ENCODE results near the gene H6PD. TPM values are rescaled to one million over a fixed set of nuclear protein-coding genes. Genes with fewer than 3 reads are reported as not detected.

H6PD gene, protein sequence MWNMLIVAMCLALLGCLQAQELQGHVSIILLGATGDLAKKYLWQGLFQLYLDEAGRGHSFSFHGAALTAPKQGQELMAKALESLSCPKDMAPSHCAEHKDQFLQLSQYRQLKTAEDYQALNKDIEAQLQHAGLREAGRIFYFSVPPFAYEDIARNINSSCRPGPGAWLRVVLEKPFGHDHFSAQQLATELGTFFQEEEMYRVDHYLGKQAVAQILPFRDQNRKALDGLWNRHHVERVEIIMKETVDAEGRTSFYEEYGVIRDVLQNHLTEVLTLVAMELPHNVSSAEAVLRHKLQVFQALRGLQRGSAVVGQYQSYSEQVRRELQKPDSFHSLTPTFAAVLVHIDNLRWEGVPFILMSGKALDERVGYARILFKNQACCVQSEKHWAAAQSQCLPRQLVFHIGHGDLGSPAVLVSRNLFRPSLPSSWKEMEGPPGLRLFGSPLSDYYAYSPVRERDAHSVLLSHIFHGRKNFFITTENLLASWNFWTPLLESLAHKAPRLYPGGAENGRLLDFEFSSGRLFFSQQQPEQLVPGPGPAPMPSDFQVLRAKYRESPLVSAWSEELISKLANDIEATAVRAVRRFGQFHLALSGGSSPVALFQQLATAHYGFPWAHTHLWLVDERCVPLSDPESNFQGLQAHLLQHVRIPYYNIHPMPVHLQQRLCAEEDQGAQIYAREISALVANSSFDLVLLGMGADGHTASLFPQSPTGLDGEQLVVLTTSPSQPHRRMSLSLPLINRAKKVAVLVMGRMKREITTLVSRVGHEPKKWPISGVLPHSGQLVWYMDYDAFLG
- 37.0 to 41.4 TPM (median 38.9 TPM) in 3 replicates for total RNA-seq
- long read RNA-seq, full-length matches to known transcripts = 3 of 29 reads
- long read RNA-seq, partial matches to known transcripts = 13 of 29 reads
- long read RNA-seq, other reads (novel, unspliced or antisense) = 13 of 29 reads

DNA sequence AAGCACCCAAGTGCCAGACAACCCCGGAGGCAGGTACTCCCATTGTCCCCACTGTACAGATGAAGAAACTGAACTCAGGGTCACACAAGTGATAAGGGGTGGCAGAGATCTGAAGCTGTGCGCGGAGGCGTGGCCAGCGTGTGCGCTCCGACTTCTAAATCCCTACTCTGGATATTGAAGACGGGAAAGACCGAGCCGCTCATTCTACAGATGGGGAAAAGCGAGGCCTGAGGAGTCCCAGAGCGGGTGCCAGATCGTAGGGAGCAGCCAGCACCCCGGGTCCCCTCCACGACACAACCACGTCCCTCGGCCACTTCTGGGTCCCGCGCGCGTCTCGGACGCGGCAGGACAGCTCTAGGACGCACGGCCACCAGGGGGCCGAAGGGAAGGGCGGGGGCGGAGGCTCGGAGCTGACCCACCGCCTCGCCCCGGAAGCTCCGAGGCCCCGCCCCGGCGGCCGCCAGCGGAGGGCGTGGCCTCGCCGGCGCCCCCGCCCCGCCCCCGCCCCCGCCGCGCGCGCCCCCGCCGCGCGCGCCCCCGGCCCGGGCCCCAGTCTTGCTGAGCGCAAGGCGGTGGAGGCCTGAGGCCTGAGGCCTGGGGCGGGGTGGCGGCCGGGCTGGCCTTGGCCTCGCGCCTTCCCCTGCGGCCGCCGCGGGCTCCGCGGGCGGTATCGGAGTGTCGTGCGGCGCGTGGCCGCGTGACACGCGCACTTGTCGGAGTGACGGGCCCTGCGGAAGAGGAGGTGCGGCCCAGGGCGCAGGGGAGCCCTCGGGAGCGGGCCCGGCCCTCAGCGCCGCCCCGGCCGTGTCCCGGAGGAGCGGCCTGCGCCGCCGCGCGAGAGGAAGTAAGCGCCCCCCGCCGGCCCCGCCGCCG, at the start of gene H6PD:
H6PD (plus strand) TSS at position 552 of the 873 bp plus-strand sequence. CDS start 10,161 bp downstream, outside the sequence.
- Mint-ChIP-seq H3K4me3 (ENCODE audit: unreplicated experiment) (peak within 1 kb of the TSS; percentile 86), H3K4me1 (ENCODE audit: low read depth) (peaks cover 44% of the 10 kb centered on the region), H3K27ac (ENCODE audit: unreplicated experiment) (peak within 1 kb of the TSS; percentile 85), H3K36me3 (ENCODE audit: low read depth) (no peaks in the 10 kb centered on the region), H3K9me3 (ENCODE audit: low read depth) (no peaks in the 10 kb centered on the region), H3K27me3 (ENCODE audit: low read depth) (no peaks in the 10 kb centered on the region)
- no peak for DNase-seq (ENCODE audit: low spot score)
- TF ChIP-seq, protein P1, sequence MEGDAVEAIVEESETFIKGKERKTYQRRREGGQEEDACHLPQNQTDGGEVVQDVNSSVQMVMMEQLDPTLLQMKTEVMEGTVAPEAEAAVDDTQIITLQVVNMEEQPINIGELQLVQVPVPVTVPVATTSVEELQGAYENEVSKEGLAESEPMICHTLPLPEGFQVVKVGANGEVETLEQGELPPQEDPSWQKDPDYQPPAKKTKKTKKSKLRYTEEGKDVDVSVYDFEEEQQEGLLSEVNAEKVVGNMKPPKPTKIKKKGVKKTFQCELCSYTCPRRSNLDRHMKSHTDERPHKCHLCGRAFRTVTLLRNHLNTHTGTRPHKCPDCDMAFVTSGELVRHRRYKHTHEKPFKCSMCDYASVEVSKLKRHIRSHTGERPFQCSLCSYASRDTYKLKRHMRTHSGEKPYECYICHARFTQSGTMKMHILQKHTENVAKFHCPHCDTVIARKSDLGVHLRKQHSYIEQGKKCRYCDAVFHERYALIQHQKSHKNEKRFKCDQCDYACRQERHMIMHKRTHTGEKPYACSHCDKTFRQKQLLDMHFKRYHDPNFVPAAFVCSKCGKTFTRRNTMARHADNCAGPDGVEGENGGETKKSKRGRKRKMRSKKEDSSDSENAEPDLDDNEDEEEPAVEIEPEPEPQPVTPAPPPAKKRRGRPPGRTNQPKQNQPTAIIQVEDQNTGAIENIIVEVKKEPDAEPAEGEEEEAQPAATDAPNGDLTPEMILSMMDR (IDR thresholded peaks at IDR 0.05) = peak; percentile 83

DNA sequence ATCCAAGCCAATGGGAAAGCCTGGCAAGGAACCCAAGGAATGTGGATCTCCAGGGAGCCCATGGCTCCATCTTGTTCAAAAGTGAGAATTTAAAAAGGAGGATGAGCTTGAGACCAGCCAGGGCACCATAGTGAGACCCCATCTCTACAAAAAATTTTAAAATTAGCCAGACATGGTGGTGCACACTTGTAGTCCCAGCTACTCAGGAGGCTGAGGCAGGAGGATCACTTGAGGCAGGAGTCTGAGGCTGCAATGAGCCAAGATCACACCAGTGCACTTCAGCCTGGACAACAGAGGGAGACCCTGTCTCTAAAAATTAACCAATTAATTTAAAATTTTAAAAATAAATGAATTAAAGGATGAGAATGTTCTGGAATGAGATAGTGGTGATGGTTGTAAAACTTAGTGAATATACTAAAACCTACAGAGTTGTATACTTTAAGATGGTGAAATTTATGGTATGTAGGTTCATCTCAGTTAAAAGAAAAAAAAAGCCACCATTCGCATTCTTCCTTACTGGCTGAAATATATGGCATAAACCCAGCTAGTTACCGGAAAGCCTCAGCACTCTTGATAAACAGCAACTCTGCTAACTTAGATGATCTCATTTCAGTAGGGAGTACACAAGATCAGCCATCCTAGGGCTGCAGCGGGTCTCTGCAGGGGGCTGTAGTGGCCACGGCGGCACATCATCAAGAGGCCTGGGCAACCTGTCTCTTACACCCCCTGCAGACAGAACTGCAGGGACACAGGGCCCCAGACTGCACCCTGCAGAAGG, 48.3 kb upstream of the H6PD start:
- H3K9me3 Mint-ChIP-seq (ENCODE audit: low read depth) = no peaks in the 10 kb centered on the region
- H3K27ac Mint-ChIP-seq (ENCODE audit: unreplicated experiment) = no peak overlapping the region
- H3K27me3 Mint-ChIP-seq (ENCODE audit: low read depth) = peaks cover 9% of the 10 kb centered on the region
- TF ChIP-seq, protein P1 (IDR thresholded peaks at IDR 0.05) = no peak
- H3K4me3 Mint-ChIP-seq (ENCODE audit: unreplicated experiment) = no peak overlapping the region
- H3K4me1 Mint-ChIP-seq (ENCODE audit: low read depth) = peaks cover 13% of the 10 kb centered on the region
- peaks cover 3% of the 10 kb centered on the region for H3K36me3 Mint-ChIP-seq (ENCODE audit: low read depth)
- no peak for DNase-seq (ENCODE audit: low spot score)

DNA sequence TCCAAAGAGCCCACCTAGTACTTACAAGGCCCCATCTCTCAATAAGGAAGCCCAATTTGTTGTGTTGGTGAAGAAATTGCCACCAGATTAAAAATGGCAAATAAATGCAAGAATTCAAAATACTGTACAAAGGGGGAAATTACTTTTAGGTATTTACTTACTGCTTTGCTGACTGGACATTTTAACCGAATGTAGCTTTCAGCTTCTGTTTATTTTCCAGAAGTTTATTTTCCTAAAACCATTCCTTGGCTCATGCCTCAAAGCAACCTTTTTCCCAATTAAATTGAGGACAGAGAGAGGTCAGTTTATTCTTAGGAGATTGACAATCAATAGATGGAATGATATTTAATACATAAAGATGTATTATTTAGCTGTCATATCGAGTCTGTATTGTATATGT, 47.6 kb upstream of the H6PD start:
- no peak for DNase-seq (ENCODE audit: low spot score)
- Mint-ChIP-seq H3K36me3 (ENCODE audit: low read depth) (peaks cover 3% of the 10 kb centered on the region), H3K9me3 (ENCODE audit: low read depth) (no peaks in the 10 kb centered on the region), H3K4me1 (ENCODE audit: low read depth) (peaks cover 6% of the 10 kb centered on the region), H3K27me3 (ENCODE audit: low read depth) (peaks cover 9% of the 10 kb centered on the region), H3K4me3 (ENCODE audit: unreplicated experiment) (no peak overlapping the region), H3K27ac (ENCODE audit: unreplicated experiment) (no peak overlapping the region)
- TF ChIP-seq, protein P1 (IDR thresholded peaks at IDR 0.05) = no peak

DNA sequence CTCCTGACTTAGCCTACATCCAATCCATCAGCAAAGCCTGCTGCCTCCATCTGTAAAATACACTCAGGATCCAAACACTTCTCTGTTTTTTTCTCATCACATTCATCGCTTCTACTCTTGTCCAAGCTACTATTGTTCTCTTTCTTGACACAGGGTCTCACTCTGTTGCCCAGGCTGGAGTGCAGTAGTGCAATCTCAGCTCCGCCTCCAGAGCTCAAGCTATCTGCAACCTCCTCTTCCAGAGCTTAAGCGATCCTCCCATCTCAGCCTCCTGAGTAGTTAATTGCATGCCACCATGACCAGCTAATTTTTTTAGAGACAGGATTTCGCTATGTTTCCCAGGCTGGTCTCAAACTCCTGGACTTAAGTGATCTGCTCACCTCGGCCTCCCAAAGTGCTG, 44.3 kb upstream of the H6PD start:
- TF ChIP-seq, protein P1 (IDR thresholded peaks at IDR 0.05) = no peak
- H3K4me3 Mint-ChIP-seq (ENCODE audit: unreplicated experiment) = no peak overlapping the region
- peaks cover 3% of the 10 kb centered on the region for H3K36me3 Mint-ChIP-seq (ENCODE audit: low read depth)
- H3K4me1 Mint-ChIP-seq (ENCODE audit: low read depth) = no peaks in the 10 kb centered on the region
- DNase-seq (ENCODE audit: low spot score) = no peak
- H3K9me3 Mint-ChIP-seq (ENCODE audit: low read depth) = no peaks in the 10 kb centered on the region
- H3K27me3 Mint-ChIP-seq (ENCODE audit: low read depth) = peaks cover 11% of the 10 kb centered on the region
- no peak overlapping the region for H3K27ac Mint-ChIP-seq (ENCODE audit: unreplicated experiment)

Measured in chondrocyte (in vitro differentiated cells).